SK-N-SH (cell line): ENCODE data around the gene SEC61B. TPM values are rescaled to one million over a fixed set of nuclear protein-coding genes. Genes with fewer than 3 reads are reported as not detected.
A peak's percentile ranks its signal among the peaks of the same experiment; 100 is the strongest.

Experiments
- CTCF ChIA-PET: fragments of 300-600, 350-600 bp; formaldehyde crosslinking; extraction: SDS; loops from one replicate; lab custom pipeline; 2021; lab: Yijun Ruan, JAX
- POLR2A ChIA-PET: fragments of 350-600 bp; sonication (Branson Sonifier 250); formaldehyde crosslinking; extraction: SDS; loops from one replicate; lab custom pipeline; 2020; ENCODE audit warnings: antibody characterized with exemption, inconsistent platforms; lab: Yijun Ruan, JAX
- DNase-seq: peaks from one replicate; pipeline ENCODE4 v3.0.0; 2012
- H2AFZ ChIP-seq: fragments of 200-600 bp; sonication (generic); 2 replicates; pipeline ENCODE4 v1.8.1; 2016; ENCODE audit warnings: antibody characterized with exemption, mild to moderate bottlenecking, low read depth
- H3F3A ChIP-seq: fragments of 200-600 bp; sonication (generic); replicated peaks from 2 replicates; pipeline ENCODE3; 2016; ENCODE audit warnings: antibody characterized with exemption, mild to moderate bottlenecking; ENCODE audit not compliant: insufficient read depth
- H3K27ac ChIP-seq, 2 experiments: fragments of 200-500 bp in 1 of 2; fragments of 200-600 bp in 1 of 2; sonication (Bioruptor generic) in 1 of 2; sonication (generic), shearing (Covaris generic) in 1 of 2; 2 replicates each; pipeline versions ENCODE4 v1.5.1 to v1.6.1; 2014 to 2016; ENCODE audit warnings: low read depth in 2 of 2, inconsistent platforms in 1 of 2, low read length in 1 of 2, mild to moderate bottlenecking in 1 of 2, mixed read lengths in 1 of 2
- H3K27me3 ChIP-seq: fragments of 200-600 bp; sonication (generic), shearing (Covaris generic); 2 replicates; pipeline ENCODE4 v1.6.1; 2016; ENCODE audit warnings: mixed run types; ENCODE audit not compliant: insufficient read depth
- H3K36me3 ChIP-seq, 2 experiments: fragments of 200-500 bp in 1 of 2; fragments of 200-600 bp in 1 of 2; sonication (Bioruptor generic) in 1 of 2; sonication (generic) in 1 of 2; replicated peaks in 1 of 2; 2 replicates each; pipeline versions ENCODE3 to v1.5.1; 2014 to 2016; ENCODE audit warnings: low read length in 1 of 2, mild to moderate bottlenecking in 1 of 2; ENCODE audit not compliant: insufficient read depth in 2 of 2, control insufficient read depth in 1 of 2
- H3K4me1 ChIP-seq, 2 experiments: fragments of 200-500 bp in 1 of 2; fragments of 200-600 bp in 1 of 2; sonication (Bioruptor generic) in 1 of 2; sonication (generic), shearing (Covaris generic) in 1 of 2; 2 replicates each; pipeline versions ENCODE4 v1.5.1 to v1.6.1; 2014 to 2016; ENCODE audit warnings: low read depth in 1 of 2, low read length in 1 of 2, mixed run types in 1 of 2; ENCODE audit not compliant: insufficient read depth in 2 of 2, control insufficient read depth in 1 of 2
- H3K4me2 ChIP-seq: fragments of 200-600 bp; sonication (generic), shearing (Covaris generic); 2 replicates; pipeline ENCODE4 v1.6.1; 2017; ENCODE audit warnings: mixed run types
- H3K4me3 ChIP-seq, 2 experiments: fragments of 200-500 bp in 1 of 2; fragments of 200-600 bp in 1 of 2; sonication (Bioruptor generic) in 1 of 2; sonication (generic), shearing (Covaris generic) in 1 of 2; 2 replicates each; pipeline versions ENCODE4 v1.5.1 to v1.8.1; 2014 to 2016; ENCODE audit warnings: low read depth in 2 of 2, inconsistent platforms in 1 of 2, low read length in 1 of 2, mild to moderate bottlenecking in 1 of 2, mixed read lengths in 1 of 2, moderate library complexity in 1 of 2
- H3K79me2 ChIP-seq: fragments of 200-600 bp; sonication (generic); 2 replicates; pipeline ENCODE4 v1.8.1; 2017; ENCODE audit warnings: mild to moderate bottlenecking; ENCODE audit not compliant: insufficient read depth
- H3K9ac ChIP-seq: fragments of 200-600 bp; sonication (generic); 2 replicates; pipeline ENCODE4 v1.6.1; 2017; ENCODE audit warnings: mixed run types
- H3K9me2 ChIP-seq: fragments of 200-600 bp; sonication (generic); 2 replicates; pipeline ENCODE4 v1.6.1; 2017; ENCODE audit warnings: mixed run types
- H3K9me3 ChIP-seq: fragments of 200-600 bp; sonication (generic); 2 replicates; pipeline ENCODE4 v1.6.1; 2017; ENCODE audit warnings: mixed run types, mild to moderate bottlenecking, moderate library complexity
- H4K20me1 ChIP-seq: fragments of 200-600 bp; sonication (generic); 2 replicates; pipeline ENCODE4 v1.6.1; 2017; ENCODE audit warnings: mild to moderate bottlenecking, mixed run types; ENCODE audit not compliant: insufficient read depth
- ELF1 ChIP-seq: IDR thresholded peaks from 2 replicates; pipeline ENCODE4 v1.4.0; 2012
- FOXJ3 ChIP-seq: sonication (generic); formaldehyde crosslinking; IDR thresholded peaks from 2 replicates; pipeline ENCODE4 v1.5.1; 2020; ENCODE audit warnings: mild to moderate bottlenecking, missing genetic modification reagents
- FOXM1 ChIP-seq: IDR thresholded peaks from 2 replicates; pipeline ENCODE4 v1.4.0; 2012; ENCODE audit warnings: low read depth, mild to moderate bottlenecking
- GATA2 ChIP-seq: sonication (generic); formaldehyde crosslinking; IDR thresholded peaks from 2 replicates; pipeline ENCODE4 v1.5.0; 2020; ENCODE audit warnings: mild to moderate bottlenecking, missing genetic modification reagents
- JUND ChIP-seq: IDR thresholded peaks from 2 replicates; pipeline ENCODE4 v1.4.0; 2012
- MAX ChIP-seq: IDR thresholded peaks from 2 replicates; pipeline ENCODE4 v1.4.0; 2012; ENCODE audit warnings: low read depth
- MXI1 ChIP-seq: IDR thresholded peaks from 2 replicates; pipeline ENCODE4 v1.6.1; 2012; ENCODE audit warnings: mild to moderate bottlenecking, low read depth, low read length, improper control_type of control experiment
- NFIC ChIP-seq: IDR thresholded peaks from 2 replicates; pipeline ENCODE4 v1.4.0; 2012; ENCODE audit warnings: borderline replicate concordance
- NRF1 ChIP-seq: IDR thresholded peaks from 2 replicates; pipeline ENCODE4 v1.6.1; 2012; ENCODE audit warnings: low read depth, mild to moderate bottlenecking, low read length
- RCOR1 ChIP-seq: fragments of 150-350 bp; IDR thresholded peaks from 2 replicates; pipeline ENCODE4 v1.6.1; 2017; ENCODE audit warnings: antibody characterized with exemption, low read length
- RFX5 ChIP-seq: IDR thresholded peaks from 2 replicates; pipeline ENCODE4 v1.6.1; 2012; ENCODE audit warnings: mild to moderate bottlenecking, improper control_type of control experiment, low read length
- SIN3A ChIP-seq: IDR thresholded peaks from 2 replicates; pipeline ENCODE4 v1.6.1; 2012; ENCODE audit warnings: low read depth, mild to moderate bottlenecking, low read length, moderate library complexity, borderline replicate concordance
- TAF1 ChIP-seq: IDR thresholded peaks from 2 replicates; pipeline ENCODE4 v1.6.1; 2012; ENCODE audit warnings: low read depth, mild to moderate bottlenecking, low read length, moderate library complexity, borderline replicate concordance
- USF1 ChIP-seq: IDR thresholded peaks from 2 replicates; pipeline ENCODE4 v1.4.0; 2012; ENCODE audit warnings: low read depth, borderline replicate concordance
- USF2 ChIP-seq: fragments of 150-350 bp; IDR thresholded peaks from 2 replicates; pipeline ENCODE4 v1.6.1; 2017; ENCODE audit warnings: antibody characterized with exemption, low read length, low read depth, borderline replicate concordance
- YY1 ChIP-seq: IDR thresholded peaks from 2 replicates; pipeline ENCODE4 v1.4.0; 2012; ENCODE audit warnings: low read depth, mild to moderate bottlenecking
- ZBTB33 ChIP-seq: IDR thresholded peaks from 2 replicates; pipeline ENCODE4 v1.4.0; 2012; ENCODE audit warnings: low read depth, borderline replicate concordance
- WGBS: methylation state at CpG from one replicate; pipeline ENCODE4 v1.1.6; 2017; ENCODE audit warnings: low lambda C conversion rate; 5-methylcytosine and 5-hydroxymethylcytosine counted together
- polyA plus RNA-seq, 3 experiments: library from polyadenylated mRNA; depleted of rRNA; stranded (reverse); fragments of >200 nt; gene quantifications; 2 replicates each; pipeline ENCODE4 v1.2.3, GENCODE V29; 2012

Gene SEC61B
- polyA plus RNA-seq, 1 of the 3 experiments (the other 2 are of a cell fraction), result 174 TPM

GRCh38 chr9:99238331-99238730 is 16.2 kb downstream of the SEC61B start (continued):
- TF ChIP-seq FOXJ3 (CRISPR knock-in tag), result no peak
- TF ChIP-seq GATA2 (CRISPR knock-in tag), result no peak
- TF ChIP-seq RCOR1, result no peak
- no peak for TF ChIP-seq RFX5
- no peak for TF ChIP-seq MXI1
- TF ChIP-seq ZBTB33, result no peak
- no peak for TF ChIP-seq NFIC
- no peak for TF ChIP-seq JUND
- TF ChIP-seq FOXM1, result no peak

- H4K20me1 ChIP-seq, result no peaks in the 10 kb centered on the region
- TF ChIP-seq YY1 (no peak), NRF1 (0 out of 2 replicates have a peak, but pooled peaks have one; percentile 5)
- H3K79me2 ChIP-seq, result no peaks in the 10 kb centered on the region
- POLR2A ChIA-PET, result no interaction called here
- no peak overlapping the region for H2AFZ ChIP-seq
- no peak overlapping the region for H3K9ac ChIP-seq
- DNase-seq, result no peak
- no peaks in the 10 kb centered on the region for H3K9me2 ChIP-seq
- peaks cover 5 to 9% of the 10 kb centered on the region in 2 experiments; a peak in 3 of 4 replicates for H3K4me1 ChIP-seq
- H3K4me3 ChIP-seq, result no peak overlapping the region
- CTCF ChIA-PET, result interaction anchor here (2.2 kb wide), 1 partner anchor 55 kb away, joined by 8 read pairs; no protein-coding TSS in a partner anchor
- H3F3A ChIP-seq, result no peaks in the 10 kb centered on the region
- H3K9me3 ChIP-seq, result no peaks in the 10 kb centered on the region
- H3K36me3 ChIP-seq, result no peaks in the 10 kb centered on the region
- H3K27ac ChIP-seq, result peak overlapping the region; percentile 16 to 43; a peak in 3 of 4 replicates
- WGBS, result 65% methylated on average over 6 of the region's 6 CpGs
- no peak overlapping the region; the same call in 1 of the 2 replicates for H3K4me2 ChIP-seq
- H3K27me3 ChIP-seq, result no peaks in the 10 kb centered on the region
Observed at GRCh38 chr9:99239341-99240060, 17.4 kb downstream of the SEC61B start.

- no peaks in the 10 kb centered on the region for H3K9me3 ChIP-seq
- DNase-seq, result no peak
- H3K4me3 ChIP-seq, result no peak overlapping the region
- no peak overlapping the region for H3K27ac ChIP-seq
- H3K9ac ChIP-seq, result no peak overlapping the region
- no peak overlapping the region for H2AFZ ChIP-seq
- no peaks in the 10 kb centered on the region for H3K27me3 ChIP-seq
- no peak overlapping the region for H3K4me2 ChIP-seq
- no peaks in the 10 kb centered on the region for H3K36me3 ChIP-seq
- no peaks in the 10 kb centered on the region for H3K79me2 ChIP-seq
- TF ChIP-seq ELF1 (no peak), RCOR1 (no peak), FOXJ3 (CRISPR knock-in tag) (no peak), SIN3A (no peak), USF2 (no peak), USF1 (no peak), RFX5 (no peak), FOXM1 (no peak), MAX (no peak), TAF1 (no peak)
- peaks cover 5 to 9% of the 10 kb centered on the region in 2 experiments; a peak in 3 of 4 replicates for H3K4me1 ChIP-seq
- H3K9me2 ChIP-seq, result no peaks in the 10 kb centered on the region
- ChIA-PET CTCF (interaction anchor here (1.3 to 2.2 kb wide), 2 partner anchors 9 to 56 kb away, joined by 8 to 9 read pairs; no protein-coding TSS in a partner anchor), POLR2A (no interaction called here)
- H3F3A ChIP-seq, result no peaks in the 10 kb centered on the region
- no peaks in the 10 kb centered on the region for H4K20me1 ChIP-seq
- WGBS, result 95% methylated on average over 7 of the region's 7 CpGs
Observed at GRCh38 chr9:99241106-99241505, 19.0 kb downstream of the SEC61B start.
